Neural cell (in vitro differentiated cells): Measurements from ENCODE around the gene CPNE2. TPM values are rescaled to one million over a fixed set of nuclear protein-coding genes. Genes with fewer than 3 reads are reported as not detected.
"Not testable (repeated sequence)": the region's sequence is repeated elsewhere in the genome, so short reads cannot be mapped to it uniquely, and the experiment has no call there.

Source experiments
- H2AFZ ChIP-seq: fragments of 200-600, 300-800 bp; sonication (generic), shearing (Covaris generic); 2 replicates; pipeline ENCODE4 v1.6.0; 2014; ENCODE audit warnings: low read depth, mild to moderate bottlenecking, antibody characterized with exemption, low read length, moderate library complexity
- H3F3A ChIP-seq: fragments of 200-600 bp; shearing (Covaris generic); 2 replicates; pipeline ENCODE4 v1.6.1; 2016; ENCODE audit warnings: mild to moderate bottlenecking, moderate library complexity, mixed read lengths, antibody characterized with exemption, low read length; ENCODE audit not compliant: insufficient read depth, poor library complexity, severe bottlenecking
- H3K27ac ChIP-seq: fragments of 200-600, 300-800 bp; sonication (generic), shearing (Covaris generic); 2 replicates; pipeline ENCODE4 v1.5.1; 2014; ENCODE audit warnings: mild to moderate bottlenecking, low read length, moderate library complexity
- H3K27me3 ChIP-seq: fragments of 300-800, 200-600 bp; sonication (generic), shearing (Covaris generic); 2 replicates; pipeline ENCODE4 v1.6.0; 2014; ENCODE audit warnings: mild to moderate bottlenecking, low read depth, low read length, moderate library complexity; ENCODE audit not compliant: insufficient read depth
- H3K36me3 ChIP-seq: fragments of 300-800, 200-600 bp; sonication (generic), shearing (Covaris generic); 2 replicates; pipeline ENCODE4 v1.5.1; 2014; ENCODE audit warnings: mild to moderate bottlenecking, antibody characterized with exemption, low read length, moderate library complexity; ENCODE audit not compliant: insufficient read depth
- H3K4me2 ChIP-seq: fragments of 300-800, 200-600 bp; sonication (generic), shearing (Covaris generic); 2 replicates; pipeline ENCODE4 v1.6.0; 2014; ENCODE audit warnings: mild to moderate bottlenecking, low read length
- H3K4me3 ChIP-seq: fragments of 300-800, 200-600 bp; sonication (generic), shearing (Covaris generic); 2 replicates; pipeline ENCODE4 v1.5.1; 2014; ENCODE audit warnings: mild to moderate bottlenecking, low read length, moderate library complexity
- H3K79me2 ChIP-seq: fragments of 200-600 bp; shearing (Covaris generic); replicated peaks from 2 replicates; pipeline ENCODE4 v1.6.0; 2014; ENCODE audit warnings: mild to moderate bottlenecking, low read length, moderate library complexity; ENCODE audit not compliant: insufficient read depth
- H3K9ac ChIP-seq: fragments of 300-800, 200-600 bp; sonication (generic), shearing (Covaris generic); 2 replicates; pipeline ENCODE4 v1.6.1; 2016; ENCODE audit warnings: mild to moderate bottlenecking, low read length, mixed read lengths
- H3K9me2 ChIP-seq: fragments of 200-600 bp; shearing (Covaris generic); 2 replicates; pipeline ENCODE4 v1.6.1; 2016; ENCODE audit warnings: mild to moderate bottlenecking, low read length, mixed read lengths; ENCODE audit not compliant: insufficient read depth
- H3K9me3 ChIP-seq: fragments of 200-600, 300-800 bp; sonication (generic), shearing (Covaris generic); 2 replicates; pipeline ENCODE4 v1.6.1; 2016; ENCODE audit warnings: mild to moderate bottlenecking, mixed run types, low read length, moderate library complexity, mixed read lengths
- H4K20me1 ChIP-seq: fragments of 200-600 bp; shearing (Covaris generic); 2 replicates; pipeline ENCODE4 v1.6.1; 2016; ENCODE audit warnings: mild to moderate bottlenecking, mixed run types; ENCODE audit not compliant: insufficient read depth
- CTCF ChIP-seq: fragments of 450-650 bp; IDR thresholded peaks from 2 replicates; pipeline ENCODE4 v1.5.1; 2014; ENCODE audit warnings: antibody characterized with exemption, mild to moderate bottlenecking, moderate library complexity; ENCODE audit not compliant: poor library complexity, severe bottlenecking
- EP300 ChIP-seq: fragments of 450-650 bp; conservative IDR thresholded peaks from 2 replicates; pipeline ENCODE4 v1.6.1; 2014; ENCODE audit warnings: antibody characterized with exemption, mild to moderate bottlenecking, moderate library complexity; ENCODE audit not compliant: poor library complexity, severe bottlenecking
- EZH2 ChIP-seq: fragments of 200-600, 300-800 bp; shearing (Covaris generic), sonication (generic); IDR thresholded peaks from 2 replicates; pipeline ENCODE4 v1.6.1; 2014; ENCODE audit warnings: antibody characterized with exemption, low read length, borderline replicate concordance, mild to moderate bottlenecking; ENCODE audit not compliant: insufficient read depth, poor library complexity, severe bottlenecking
- MXI1 ChIP-seq: fragments of 450-650 bp; conservative IDR thresholded peaks from 2 replicates; pipeline ENCODE4 v1.6.1; 2014; ENCODE audit warnings: antibody characterized with exemption, mild to moderate bottlenecking; ENCODE audit not compliant: poor library complexity, severe bottlenecking
- POLR2AphosphoS5 ChIP-seq: IDR thresholded peaks from 2 replicates; pipeline ENCODE4 v1.6.1; 2012
- RAD21 ChIP-seq: fragments of 450-650 bp; conservative IDR thresholded peaks from 2 replicates; pipeline ENCODE4 v1.6.1; 2014; ENCODE audit warnings: antibody characterized with exemption, mild to moderate bottlenecking, moderate library complexity
- REST ChIP-seq: IDR thresholded peaks from 2 replicates; pipeline ENCODE4 v1.6.1; 2012; ENCODE audit warnings: borderline replicate concordance
- SMC3 ChIP-seq: fragments of 450-650 bp; conservative IDR thresholded peaks from 2 replicates; pipeline ENCODE4 v1.6.1; 2014; ENCODE audit warnings: antibody characterized with exemption, mild to moderate bottlenecking, moderate library complexity; ENCODE audit not compliant: poor library complexity
- TAF1 ChIP-seq: IDR thresholded peaks from 2 replicates; pipeline ENCODE4 v1.6.1; 2012; ENCODE audit warnings: low read depth
- polyA plus RNA-seq: library from polyadenylated mRNA; depleted of rRNA; stranded (reverse); fragments of >200 nt; gene quantifications from 2 replicates; pipeline ENCODE4 v1.2.3, GENCODE V29; 2014

Gene CPNE2
- polyA plus RNA-seq, 1 donor from 2014 or later: 18.6 TPM

GRCh38 chr16:57109259-57110105 is 17.1 kb downstream of the CPNE2 start:
- not testable (repeated sequence) for H3K36me3 ChIP-seq, H3K9ac ChIP-seq, H3F3A ChIP-seq, H3K27ac ChIP-seq, H3K27me3 ChIP-seq, H3K79me2 ChIP-seq, H3K4me3 ChIP-seq, H3K9me3 ChIP-seq, H3K4me2 ChIP-seq, H4K20me1 ChIP-seq, H2AFZ ChIP-seq, H3K9me2 ChIP-seq

GRCh38 chr16:57110937-57111336 is 18.6 kb downstream of the CPNE2 start:
- Histone ChIP-seq H3K9ac (no peak overlapping the region), H3K27ac (no peak overlapping the region)

More at GRCh38 chr16:57110937-57111336, 18.6 kb downstream of the CPNE2 start:
- Histone ChIP-seq H3K9me2 (no peaks in the 10 kb centered on the region), H2AFZ (no peak overlapping the region), H4K20me1 (no peaks in the 10 kb centered on the region), H3K27me3 (no peaks in the 10 kb centered on the region), H3K4me3 (no peak overlapping the region), H3K4me2 (no peak overlapping the region), H3K79me2 (no peaks in the 10 kb centered on the region), H3K36me3 (no peaks in the 10 kb centered on the region), H3K9me3 (no peaks in the 10 kb centered on the region), H3F3A (no peaks in the 10 kb centered on the region)
- no peak for TF ChIP-seq RAD21
- TF ChIP-seq EP300: no peak
- no peak for TF ChIP-seq TAF1
- TF ChIP-seq SMC3: no peak
- no peak for TF ChIP-seq REST
- no peak for TF ChIP-seq CTCF
- TF ChIP-seq POLR2AphosphoS5: no peak
- no peak for TF ChIP-seq MXI1
- TF ChIP-seq EZH2: no peak
